Renal cortex interstitium (tissue), 15 donors: Measurements from ENCODE around the gene ZNF597. TPM values are rescaled to one million over a fixed set of nuclear protein-coding genes. Genes with fewer than 3 reads are reported as not detected.
A peak's percentile ranks its signal among the peaks of the same experiment; 100 is the strongest.

ENCODE experiments used
- DNase-seq, 11 donors: peaks; one replicate each; pipeline ENCODE4 v3.0.0-alpha.2; 2013; ENCODE audit warnings: low read depth in 9 of 11, low spot score in 4 of 11; ENCODE audit errors: extremely low read depth in 1 of 11
- long read RNA-seq, 16 experiments: transcript quantifications; one replicate each; lab custom pipeline, GENCODE V29; 2026
- polyA plus RNA-seq, 3 donors: library from polyadenylated mRNA; unstranded; fragments of 120-200 nt; gene quantifications; one replicate each; pipeline ENCODE4 v1.2.1, GENCODE V29; 2013; ENCODE audit not compliant: insufficient read length in 3 of 3

The ZNF597 gene
- polyA plus RNA-seq: 1 to 10 TPM; 3.7 to 4.9 (median 3.7) TPM
- long read RNA-seq, donor 1, full-length matches to known transcripts: 1 of 1 reads
- long read RNA-seq, donor 1, partial matches to known transcripts: 0 of 1 reads
- long read RNA-seq, donor 1, other reads (novel, unspliced or antisense): 0 of 1 reads
- long read RNA-seq, donor 2, full-length matches to known transcripts: 2 of 2 reads
- long read RNA-seq, donor 2, partial matches to known transcripts: 0 of 2 reads
- long read RNA-seq, donor 2, other reads (novel, unspliced or antisense): 0 of 2 reads
- long read RNA-seq, donor 3, full-length matches to known transcripts: 7 of 7 reads
- long read RNA-seq, donor 3, partial matches to known transcripts: 0 of 7 reads
- long read RNA-seq, donor 3, other reads (novel, unspliced or antisense): 0 of 7 reads
- long read RNA-seq, donor 4, full-length matches to known transcripts: 2 of 2 reads
- long read RNA-seq, donor 4, partial matches to known transcripts: 0 of 2 reads
- long read RNA-seq, donor 4, other reads (novel, unspliced or antisense): 0 of 2 reads
- long read RNA-seq, donor 5: 0 reads
- long read RNA-seq, donor 6, full-length matches to known transcripts: 3 of 3 reads
- long read RNA-seq, donor 6, partial matches to known transcripts: 0 of 3 reads
- long read RNA-seq, donor 6, other reads (novel, unspliced or antisense): 0 of 3 reads
- long read RNA-seq, donor 7, full-length matches to known transcripts: 3 of 54 reads
- long read RNA-seq, donor 7, partial matches to known transcripts: 43 of 54 reads
- long read RNA-seq, donor 7, other reads (novel, unspliced or antisense): 8 of 54 reads
- long read RNA-seq, donor 8: 0 reads
- long read RNA-seq, donor 9, full-length matches to known transcripts: 2 of 2 reads
- long read RNA-seq, donor 9, partial matches to known transcripts: 0 of 2 reads
- long read RNA-seq, donor 9, other reads (novel, unspliced or antisense): 0 of 2 reads
- long read RNA-seq, donor 10, full-length matches to known transcripts: 3 of 3 reads
- long read RNA-seq, donor 10, partial matches to known transcripts: 0 of 3 reads
- long read RNA-seq, donor 10, other reads (novel, unspliced or antisense): 0 of 3 reads
- long read RNA-seq, donor 11, full-length matches to known transcripts: 1 of 1 reads
- long read RNA-seq, donor 11, partial matches to known transcripts: 0 of 1 reads
- long read RNA-seq, donor 11, other reads (novel, unspliced or antisense): 0 of 1 reads
- long read RNA-seq, donor 12: 0 reads
- long read RNA-seq, donor 13: 0 reads
- long read RNA-seq, donor 14: 0 reads
- long read RNA-seq, donor 15, full-length matches to known transcripts: 1 of 1 reads
- long read RNA-seq, donor 15, partial matches to known transcripts: 0 of 1 reads
- long read RNA-seq, donor 15, other reads (novel, unspliced or antisense): 0 of 1 reads
- long read RNA-seq, donor 16, full-length matches to known transcripts: 3 of 242 reads
- long read RNA-seq, donor 16, partial matches to known transcripts: 43 of 242 reads
- long read RNA-seq, donor 16, other reads (novel, unspliced or antisense): 196 of 242 reads

GRCh38 chr16:3443108-3444031, at the start of gene ZNF597, which contains the start of gene NAA60:
Gene ZNF597 (minus strand): TSS chr16:3443504. CDS start chr16:3443153, 351 bp downstream.
Gene NAA60 (plus strand): TSS chr16:3443680. CDS start chr16:3476228, 32,548 bp downstream.
- peak in 9 of 11 donors; percentile 66 to 89 (median 79) for DNase-seq

- DNase-seq: no peak
Observed at GRCh38 chr16:3492356-3492755, 49.1 kb upstream of the ZNF597 start.

- no peak for DNase-seq
Observed at GRCh38 chr16:3490911-3491629, 47.8 kb upstream of the ZNF597 start.

GRCh38 chr16:3488801-3489200, 45.5 kb upstream of the ZNF597 start:
- no peak for DNase-seq

- no peak for DNase-seq
Observed at GRCh38 chr16:3487521-3488410, 44.5 kb upstream of the ZNF597 start.

- DNase-seq: no peak
Observed at GRCh38 chr16:3486506-3487215, 43.4 kb upstream of the ZNF597 start.

- no peak for DNase-seq
Observed at GRCh38 chr16:3485821-3486505, 42.7 kb upstream of the ZNF597 start.

GRCh38 chr16:3485097-3485745, 41.9 kb upstream of the ZNF597 start:
- no peak for DNase-seq

GRCh38 chr16:3484318-3485096, 41.2 kb upstream of the ZNF597 start:
- DNase-seq: no peak

- DNase-seq: no peak
Observed at GRCh38 chr16:3482659-3483241, 39.4 kb upstream of the ZNF597 start.

GRCh38 chr16:3481696-3482658, 38.7 kb upstream of the ZNF597 start:
- no peak for DNase-seq
